HUES6 (cell line): ENCODE data around the gene SPATA13.

Experiments used
- H3K27ac ChIP-seq: 2 replicates; pipeline ENCODE4 v1.7.0; 2013; ENCODE audit warnings: low read depth, mild to moderate bottlenecking, low read length, inconsistent platforms
- H3K27me3 ChIP-seq: 2 replicates; pipeline ENCODE4 v1.6.1; 2013; ENCODE audit warnings: low read length; ENCODE audit not compliant: control insufficient read depth, insufficient read depth
- H3K36me3 ChIP-seq: 2 replicates; pipeline ENCODE4 v1.6.1; 2013; ENCODE audit warnings: low read length; ENCODE audit not compliant: control insufficient read depth, insufficient read depth
- H3K4me1 ChIP-seq: 2 replicates; pipeline ENCODE4 v1.6.1; 2013; ENCODE audit warnings: low read length; ENCODE audit not compliant: control insufficient read depth, insufficient read depth
- H3K4me3 ChIP-seq: 2 replicates; pipeline ENCODE4 v1.5.1; 2013; ENCODE audit warnings: low read depth, low read length
- H3K9ac ChIP-seq: one replicate; pipeline ENCODE4 v1.6.1; 2013; ENCODE audit warnings: mild to moderate bottlenecking, low read length
- H3K9me3 ChIP-seq: 2 replicates; pipeline ENCODE4 v1.6.1; 2013; ENCODE audit warnings: low read depth, low read length; ENCODE audit not compliant: control insufficient read depth, insufficient read depth

Gene SPATA13

GRCh38 chr13:24224232-24224680, 63.7 kb downstream of the SPATA13 start:
- H3K9me3 ChIP-seq: no peaks in the 10 kb centered on the region
- peaks cover 18% of the 10 kb centered on the region for H3K4me1 ChIP-seq
- H3K36me3 ChIP-seq: peaks cover 13% of the 10 kb centered on the region
- H3K27ac ChIP-seq: no peak overlapping the region
- H3K27me3 ChIP-seq: no peaks in the 10 kb centered on the region
- H3K9ac ChIP-seq: no peak overlapping the region
- no peak overlapping the region for H3K4me3 ChIP-seq

DNA sequence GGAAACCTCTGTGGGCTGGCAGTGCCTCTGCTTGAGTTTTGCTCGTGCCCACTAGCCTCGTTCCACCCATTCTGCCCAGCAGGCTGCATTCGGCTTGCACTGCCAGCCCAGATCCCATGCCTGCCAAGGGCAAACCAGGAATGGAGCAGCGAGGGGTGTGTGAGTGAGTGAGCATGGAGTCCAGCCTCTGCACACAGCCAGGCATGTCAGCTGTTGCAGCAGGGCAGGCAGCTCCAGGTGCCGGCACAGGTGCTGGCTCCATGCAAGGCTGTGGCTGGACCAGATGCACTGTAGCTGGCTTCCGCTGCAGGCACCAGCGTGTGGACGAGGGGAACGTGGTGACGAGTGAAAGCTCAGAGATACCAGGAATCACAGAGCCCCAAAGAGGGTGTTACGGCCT, 64.5 kb downstream of the SPATA13 start:
- Histone ChIP-seq H3K27ac (no peak overlapping the region), H3K9ac (no peak overlapping the region), H3K9me3 (no peaks in the 10 kb centered on the region), H3K4me3 (no peak overlapping the region), H3K4me1 (peaks cover 11% of the 10 kb centered on the region), H3K27me3 (no peaks in the 10 kb centered on the region), H3K36me3 (peaks cover 13% of the 10 kb centered on the region)

- peaks cover 16% of the 10 kb centered on the region for H3K4me1 ChIP-seq
- no peak overlapping the region for H3K27ac ChIP-seq
- peaks cover 13% of the 10 kb centered on the region for H3K36me3 ChIP-seq
- no peaks in the 10 kb centered on the region for H3K9me3 ChIP-seq
- H3K9ac ChIP-seq: no peak overlapping the region
- H3K4me3 ChIP-seq: no peak overlapping the region
- H3K27me3 ChIP-seq: no peaks in the 10 kb centered on the region
These were observed 65.4 kb downstream of the SPATA13 start for GRCh38 chr13:24225930-24226329.

DNA sequence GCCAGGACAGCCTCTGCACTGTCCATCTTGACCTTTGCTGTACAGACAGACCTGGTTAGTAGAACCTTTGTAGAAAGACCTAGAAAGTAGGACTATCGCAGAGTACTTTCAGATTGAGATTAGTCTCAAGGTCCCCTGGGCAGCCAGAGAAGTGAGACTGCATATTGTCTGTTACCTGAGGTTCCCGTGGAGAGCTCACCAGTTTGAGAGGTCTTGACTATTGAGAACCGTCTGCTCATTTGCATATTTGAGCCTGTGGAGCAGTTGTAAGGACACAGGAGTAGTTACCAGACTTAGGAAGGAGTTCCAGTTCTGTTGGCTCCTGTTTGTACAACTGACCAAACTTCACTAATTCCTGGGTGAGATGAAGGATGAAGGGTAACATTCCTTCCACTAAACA, 66.2 kb downstream of the SPATA13 start:
- no peak overlapping the region for H3K4me3 ChIP-seq
- H3K27me3 ChIP-seq: no peaks in the 10 kb centered on the region
- H3K27ac ChIP-seq: no peak overlapping the region
- H3K36me3 ChIP-seq: peaks cover 13% of the 10 kb centered on the region
- no peak overlapping the region for H3K9ac ChIP-seq
- H3K4me1 ChIP-seq: peaks cover 16% of the 10 kb centered on the region
- H3K9me3 ChIP-seq: no peaks in the 10 kb centered on the region

DNA sequence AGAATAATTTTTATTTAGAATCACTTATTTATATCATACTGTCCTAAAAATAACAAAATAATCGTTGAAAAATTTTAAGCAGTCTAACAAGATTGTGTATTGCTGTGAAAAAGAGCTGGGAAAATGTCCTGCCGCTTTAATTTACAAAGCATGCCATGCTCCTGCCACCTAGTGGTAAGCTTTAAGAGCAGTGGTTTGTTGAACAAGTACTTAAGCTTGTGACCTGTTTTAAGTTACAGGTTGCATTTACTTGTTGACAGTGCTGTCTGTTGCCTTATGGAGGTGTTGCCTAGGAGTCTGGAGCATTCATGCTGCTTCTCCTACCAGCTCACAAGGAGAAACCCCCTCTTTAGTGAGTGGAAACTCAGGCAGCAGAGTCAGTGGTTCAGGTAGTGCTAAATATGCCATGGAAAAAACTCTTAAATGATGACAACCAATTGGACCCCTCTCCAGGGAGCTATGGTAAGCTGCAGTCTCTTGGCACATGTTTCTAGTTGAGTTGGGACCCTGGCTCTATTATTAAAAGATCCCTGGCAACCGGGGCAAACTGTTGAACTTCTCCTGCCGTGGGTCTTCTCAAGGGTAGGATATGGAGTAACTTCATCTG, 68.4 kb downstream of the SPATA13 start:
- Histone ChIP-seq H3K27me3 (no peaks in the 10 kb centered on the region), H3K36me3 (peaks cover 6% of the 10 kb centered on the region; the same call in 1 of the 2 replicates), H3K9ac (no peak overlapping the region), H3K9me3 (no peaks in the 10 kb centered on the region), H3K4me1 (peaks cover 25% of the 10 kb centered on the region), H3K4me3 (no peak overlapping the region), H3K27ac (no peak overlapping the region)

- H3K27ac ChIP-seq: no peak overlapping the region
- peaks cover 26% of the 10 kb centered on the region for H3K4me1 ChIP-seq
- H3K27me3 ChIP-seq: no peaks in the 10 kb centered on the region
- no peaks in the 10 kb centered on the region for H3K36me3 ChIP-seq
- H3K9me3 ChIP-seq: no peaks in the 10 kb centered on the region
- no peak overlapping the region for H3K9ac ChIP-seq
- no peak overlapping the region for H3K4me3 ChIP-seq
These were observed 70.0 kb downstream of the SPATA13 start for GRCh38 chr13:24230428-24231072.

DNA sequence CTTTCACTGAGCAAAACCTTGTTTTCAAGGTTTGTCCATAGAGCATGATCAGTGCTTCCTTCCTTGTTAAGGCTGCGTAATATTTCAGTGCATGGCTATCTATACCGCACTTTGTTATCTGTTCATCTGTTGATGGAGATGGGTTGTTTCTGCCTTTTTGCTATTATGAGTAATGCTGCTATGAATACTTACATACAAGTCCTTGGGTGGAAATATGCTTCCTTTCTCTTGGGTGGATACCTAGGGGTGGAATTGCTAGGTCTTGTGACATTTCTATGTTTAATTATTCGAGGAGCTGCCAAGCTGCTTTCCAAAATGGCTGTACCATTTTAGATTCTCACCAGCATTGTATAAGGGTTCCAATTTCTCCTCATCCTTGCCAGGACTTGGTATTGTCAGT, 70.9 kb downstream of the SPATA13 start:
- Histone ChIP-seq H3K36me3 (no peaks in the 10 kb centered on the region), H3K27me3 (no peaks in the 10 kb centered on the region), H3K4me1 (peaks cover 25% of the 10 kb centered on the region), H3K4me3 (no peak overlapping the region), H3K9me3 (no peaks in the 10 kb centered on the region), H3K27ac (no peak overlapping the region), H3K9ac (no peak overlapping the region)

GRCh38 chr13:24232037-24232436, 71.5 kb downstream of the SPATA13 start:
- no peaks in the 10 kb centered on the region for H3K9me3 ChIP-seq
- H3K27ac ChIP-seq: no peak overlapping the region
- H3K4me3 ChIP-seq: no peak overlapping the region
- H3K27me3 ChIP-seq: no peaks in the 10 kb centered on the region
- peaks cover 19% of the 10 kb centered on the region for H3K4me1 ChIP-seq
- no peaks in the 10 kb centered on the region for H3K36me3 ChIP-seq
- no peak overlapping the region for H3K9ac ChIP-seq

GRCh38 chr13:24232474-24232873, 72.0 kb downstream of the SPATA13 start:
- H3K27ac ChIP-seq: no peak overlapping the region
- H3K36me3 ChIP-seq: no peaks in the 10 kb centered on the region
- no peak overlapping the region for H3K4me3 ChIP-seq
- no peaks in the 10 kb centered on the region for H3K27me3 ChIP-seq
- H3K4me1 ChIP-seq: peaks cover 18% of the 10 kb centered on the region
- H3K9ac ChIP-seq: no peak overlapping the region
- H3K9me3 ChIP-seq: no peaks in the 10 kb centered on the region

GRCh38 chr13:24233351-24233901, 72.9 kb downstream of the SPATA13 start:
- Histone ChIP-seq H3K27ac (no peak overlapping the region), H3K4me1 (peaks cover 18% of the 10 kb centered on the region), H3K4me3 (no peak overlapping the region)

DNA sequence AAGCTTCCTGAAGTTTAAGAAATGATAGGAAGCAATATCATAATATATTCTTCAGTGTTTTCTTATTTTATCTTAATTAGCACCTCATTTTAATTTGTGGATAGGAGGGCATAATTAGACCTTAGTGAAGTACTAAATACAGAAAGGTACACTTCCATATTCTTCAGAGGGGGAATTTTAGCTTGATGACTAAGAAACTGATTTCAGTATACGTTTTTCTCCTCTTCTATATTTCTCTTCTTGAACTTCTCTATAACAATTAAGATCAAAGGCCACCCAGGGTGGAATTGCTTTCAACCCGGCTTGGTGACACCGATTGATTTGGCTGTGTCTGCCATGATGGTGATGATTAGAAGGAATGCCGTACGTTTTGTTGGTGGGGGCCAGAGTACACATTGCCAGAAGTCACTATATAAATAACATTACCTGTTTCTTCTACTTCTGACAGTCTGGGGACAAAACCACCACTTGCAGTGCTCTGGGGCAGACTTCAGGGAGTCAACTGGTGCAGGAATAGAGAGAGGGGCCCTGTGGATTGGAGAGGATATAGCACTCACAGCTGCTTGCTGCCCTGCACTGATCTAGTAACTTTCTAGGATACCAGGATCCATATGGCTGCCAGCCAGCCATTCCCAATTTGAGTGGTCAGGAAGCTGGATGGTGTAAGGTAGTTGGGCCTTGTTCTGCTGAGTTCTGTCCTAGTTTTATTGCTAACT, 73.8 kb downstream of the SPATA13 start:
- no peak overlapping the region for H3K4me3 ChIP-seq
- H3K27me3 ChIP-seq: no peaks in the 10 kb centered on the region
- no peak overlapping the region for H3K9ac ChIP-seq
- peaks cover 15% of the 10 kb centered on the region for H3K4me1 ChIP-seq
- no peaks in the 10 kb centered on the region for H3K36me3 ChIP-seq
- H3K27ac ChIP-seq: no peak overlapping the region
- H3K9me3 ChIP-seq: no peaks in the 10 kb centered on the region

More at GRCh38 chr13:24233351-24233901, 72.9 kb downstream of the SPATA13 start:
- Histone ChIP-seq H3K9ac (no peak overlapping the region), H3K27me3 (no peaks in the 10 kb centered on the region), H3K9me3 (no peaks in the 10 kb centered on the region), H3K36me3 (no peaks in the 10 kb centered on the region)
